Superior temporal gyrus (tissue), 1 donor: ENCODE results near the gene OTUD4.
A peak's percentile ranks its signal among the peaks of the same experiment; 100 is the strongest.
"Not testable (repeated sequence)": the region's sequence is repeated elsewhere in the genome, so short reads cannot be mapped to it uniquely, and the experiment has no call there.

ENCODE experiments used
- DNase-seq: peaks from one replicate; pipeline ENCODE4 v3.0.0-alpha.2; 2016; ENCODE audit errors: extremely low spot score

Gene OTUD4

DNA sequence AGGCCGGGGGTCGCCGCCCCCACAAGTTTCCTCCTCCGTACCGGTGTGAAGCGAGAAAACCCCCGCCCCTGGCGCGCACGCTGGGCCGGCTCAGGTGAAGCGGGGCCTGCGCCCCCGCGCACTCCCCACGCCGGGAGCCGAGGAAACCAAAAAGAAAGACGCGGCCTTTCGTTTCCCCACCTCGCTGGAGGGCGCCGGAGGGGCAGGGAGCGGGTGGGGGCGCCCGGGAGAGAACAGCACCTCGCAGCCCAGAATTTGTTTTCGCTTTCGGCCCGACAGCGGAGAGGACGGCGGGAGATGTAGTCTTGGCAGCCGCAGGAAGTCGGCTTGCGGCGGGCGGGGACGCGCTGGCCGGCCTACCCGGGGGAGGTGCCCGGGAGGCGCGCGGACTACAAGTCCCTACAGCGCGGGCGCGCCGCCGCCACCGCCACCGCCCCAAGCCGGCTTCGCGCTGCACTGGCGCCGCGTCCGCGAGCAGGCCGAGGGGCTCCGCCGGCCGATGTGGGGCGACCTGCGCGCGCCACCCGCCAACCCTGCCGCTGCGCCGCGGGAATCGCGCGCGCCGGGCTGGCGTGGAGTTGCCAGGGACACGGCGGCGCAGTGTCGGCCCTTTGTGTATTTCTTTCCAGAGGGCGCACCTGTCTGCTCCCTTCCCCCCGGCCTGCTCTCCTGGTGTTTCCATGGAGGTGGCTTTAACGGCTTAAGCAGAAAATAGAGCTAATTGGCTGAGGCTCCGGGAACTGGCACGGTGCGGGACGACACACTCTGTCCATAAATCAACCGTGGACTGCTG lies at the start of gene OTUD4:
Gene OTUD4, minus strand, starts transcription at position 292 of the 793 bp plus-strand sequence. CDS start 616 bp downstream, outside the sequence.
- DNase-seq: peak; percentile 92

- not testable (repeated sequence) for DNase-seq
These were observed 42.8 kb upstream of the OTUD4 start for GRCh38 chr4:145223228-145223627.

- DNase-seq: not testable (repeated sequence)
These were observed 41.1 kb upstream of the OTUD4 start for GRCh38 chr4:145221529-145221928.

DNA sequence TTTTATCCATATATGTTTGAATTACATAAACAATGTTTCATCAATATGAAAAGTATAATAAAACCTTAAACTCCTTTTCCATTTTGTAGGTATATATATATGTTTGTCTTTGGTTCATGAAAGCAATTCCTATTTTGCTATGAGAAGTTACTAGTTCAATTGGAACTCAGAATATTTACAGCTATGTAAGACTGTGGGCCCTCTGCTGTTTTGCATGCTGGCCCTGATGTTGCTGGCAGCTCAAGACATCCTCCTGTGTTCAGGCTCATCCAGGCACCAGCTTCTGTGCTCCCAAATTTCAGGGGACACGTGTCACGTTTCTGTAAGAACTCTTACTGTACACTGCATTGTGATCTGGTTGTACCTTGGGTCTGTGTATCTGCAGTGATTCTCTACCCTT lies 38.7 kb upstream of the OTUD4 start:
- DNase-seq: no peak

GRCh38 chr4:145218251-145218650 lies 37.9 kb upstream of the OTUD4 start:
- peak; percentile 1 for DNase-seq

DNA sequence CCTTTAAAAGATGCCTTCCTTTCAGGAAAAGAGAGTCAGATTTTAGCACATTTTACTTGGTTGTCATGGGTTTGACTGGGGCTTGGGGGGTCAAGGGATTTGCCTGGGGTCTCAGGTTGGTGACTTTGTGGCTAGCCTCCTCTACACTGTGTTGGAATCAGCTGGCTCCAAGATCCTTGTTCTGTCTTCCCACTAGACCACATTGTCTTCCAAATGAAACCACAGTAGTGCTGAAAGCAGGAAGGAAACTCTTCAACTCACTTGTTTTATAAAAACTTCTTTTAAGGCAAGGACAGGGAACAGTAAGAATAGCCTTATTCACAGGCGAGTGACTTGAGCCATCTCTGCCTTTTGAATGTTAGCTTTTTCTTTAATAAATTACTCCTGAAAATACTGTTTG lies 37.0 kb upstream of the OTUD4 start:
- peak; percentile 3 for DNase-seq

- peak; percentile 27 for DNase-seq
These were observed 36.1 kb upstream of the OTUD4 start for GRCh38 chr4:145216535-145216934.

GRCh38 chr4:145213245-145213644 lies 32.9 kb upstream of the OTUD4 start:
- no peak for DNase-seq

DNA sequence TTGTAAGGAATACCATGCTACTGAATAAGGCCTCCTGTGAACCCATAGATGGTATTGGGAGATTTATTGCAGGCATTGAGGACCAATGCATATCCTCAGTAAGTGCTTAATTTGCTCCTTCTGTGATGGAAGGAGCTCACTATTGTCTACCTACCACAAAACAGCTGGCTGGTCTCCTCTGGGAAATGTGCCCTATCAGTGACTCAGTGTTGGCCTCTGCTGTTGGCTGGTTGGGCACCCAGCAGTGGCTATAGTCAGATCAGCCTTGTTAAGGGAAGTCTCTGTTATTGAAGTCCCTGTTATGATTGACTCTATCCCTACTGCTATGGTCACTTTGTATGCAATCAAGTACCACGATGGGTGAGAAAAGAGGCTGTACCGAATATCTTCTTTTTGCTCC lies 27.5 kb upstream of the OTUD4 start:
- DNase-seq: no peak

- peak; percentile 67 for DNase-seq
These were observed 23.0 kb upstream of the OTUD4 start for GRCh38 chr4:145203410-145203809.

GRCh38 chr4:145200366-145200765 lies 20.0 kb upstream of the OTUD4 start:
- no peak for DNase-seq

- no peak for DNase-seq
These were observed 18.8 kb upstream of the OTUD4 start for GRCh38 chr4:145199051-145199716.

DNA sequence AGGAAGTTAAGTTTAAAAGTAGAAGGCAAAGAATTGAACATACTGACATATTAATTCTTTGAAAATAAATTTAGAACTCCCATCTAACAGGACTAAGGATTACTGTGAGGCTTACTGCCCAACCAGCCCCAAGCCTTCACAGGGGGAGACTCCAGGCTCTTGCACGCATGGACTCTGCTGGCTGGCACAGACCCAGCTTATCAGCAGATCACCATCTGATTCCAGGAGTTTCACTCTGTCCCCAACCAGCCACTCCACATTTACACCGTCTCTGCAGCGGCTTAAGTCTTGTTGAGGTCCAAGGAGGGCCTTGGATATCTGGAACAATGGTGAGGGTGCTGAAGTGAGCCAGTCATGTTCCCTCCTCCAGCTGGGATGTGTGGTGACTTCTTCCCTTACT lies 16.4 kb upstream of the OTUD4 start:
- no peak for DNase-seq

- DNase-seq: no peak
These were observed 15.0 kb upstream of the OTUD4 start for GRCh38 chr4:145195167-145195952.

- no peak for DNase-seq
These were observed 9.6 kb upstream of the OTUD4 start for GRCh38 chr4:145189981-145190380.

- DNase-seq: no peak
These were observed 6.3 kb upstream of the OTUD4 start for GRCh38 chr4:145186729-145187128.

DNA sequence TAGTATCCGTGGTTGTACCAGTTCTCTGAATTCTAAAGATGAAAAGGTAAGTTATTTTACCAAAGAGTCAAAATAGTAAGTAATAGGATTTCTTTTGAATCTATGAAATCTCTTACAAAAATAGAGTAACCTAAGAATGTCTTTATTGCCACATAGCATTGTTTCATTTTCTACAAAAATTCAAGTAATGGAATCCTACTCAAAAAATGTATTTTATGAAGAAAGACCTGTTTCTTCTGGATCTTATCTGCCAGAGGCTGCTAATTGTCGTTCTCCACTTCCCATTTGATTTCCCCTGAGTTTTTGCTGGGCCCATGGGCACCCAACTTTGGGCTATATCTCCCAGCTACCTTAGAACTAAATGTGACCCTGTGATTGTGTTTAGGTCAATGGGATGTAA lies 3.2 kb upstream of the OTUD4 start:
- DNase-seq: no peak

DNA sequence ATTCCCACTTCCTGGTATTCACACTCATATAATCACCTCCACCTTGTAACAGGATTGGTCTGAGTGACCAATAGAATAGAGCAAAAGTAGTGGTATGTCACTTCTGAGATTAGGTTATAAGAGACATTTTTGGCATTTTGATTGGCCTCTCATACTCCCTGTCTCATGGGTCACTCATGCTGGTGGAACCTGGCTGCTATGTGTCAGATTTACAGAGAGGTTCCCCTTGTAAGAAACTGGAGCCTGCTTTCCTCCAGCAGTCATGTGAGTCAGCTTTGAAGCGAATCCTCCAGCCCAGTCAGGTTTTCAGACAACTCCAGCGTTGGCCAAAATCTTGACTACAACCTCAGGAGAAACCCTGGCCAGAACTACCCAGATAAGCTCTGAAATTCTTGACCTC lies 2.6 kb upstream of the OTUD4 start:
- no peak for DNase-seq

GRCh38 chr4:145182222-145182621 lies 1.8 kb upstream of the OTUD4 start:
- DNase-seq: no peak

GRCh38 chr4:145181091-145181501 lies 707 bp upstream of the OTUD4 start:
- DNase-seq: peak; percentile 71

GRCh38 chr4:145179861-145180297 lies 510 bp downstream of the OTUD4 start:
- not testable (repeated sequence) for DNase-seq

- peak; percentile 72 for DNase-seq
These were observed 1.0 kb downstream of the OTUD4 start for GRCh38 chr4:145179281-145179860.
